Ishikawa (cell line): ENCODE measurements around the gene DNM2.

Experiments used
- CEBPB ChIP-seq: IDR thresholded peaks from 2 replicates; pipeline ENCODE4 v1.6.1; 2012
- CREB1 ChIP-seq: IDR thresholded peaks from 2 replicates; pipeline ENCODE4 v1.6.1; 2012; ENCODE audit warnings: low read depth
- EGR1 ChIP-seq: IDR thresholded peaks from 2 replicates; pipeline ENCODE4 v1.6.1; 2012
- EP300 ChIP-seq: IDR thresholded peaks from 2 replicates; pipeline ENCODE4 v1.6.1; 2012; ENCODE audit warnings: borderline replicate concordance
- FOXM1 ChIP-seq: IDR thresholded peaks from 2 replicates; pipeline ENCODE4 v1.6.1; 2012; ENCODE audit warnings: low read depth, borderline replicate concordance
- MAX ChIP-seq: IDR thresholded peaks from 2 replicates; pipeline ENCODE4 v1.6.1; 2012
- NFIC ChIP-seq: IDR thresholded peaks from 2 replicates; pipeline ENCODE4 v1.6.1; 2012
- RAD21 ChIP-seq: IDR thresholded peaks from 2 replicates; pipeline ENCODE4 v1.6.1; 2012; ENCODE audit warnings: low read depth
- TAF1 ChIP-seq: IDR thresholded peaks from 2 replicates; pipeline ENCODE4 v1.6.1; 2012; ENCODE audit warnings: low read depth, mild to moderate bottlenecking
- TCF12 ChIP-seq: IDR thresholded peaks from 2 replicates; pipeline ENCODE4 v1.6.1; 2012; ENCODE audit warnings: low read depth
- TEAD4 ChIP-seq: IDR thresholded peaks from 2 replicates; pipeline ENCODE4 v1.6.1; 2012
- YY1 ChIP-seq: IDR thresholded peaks from 2 replicates; pipeline ENCODE4 v1.6.1; 2012; ENCODE audit warnings: low read depth
- ZBTB7A ChIP-seq: IDR thresholded peaks from 2 replicates; pipeline ENCODE4 v1.6.1; 2012; ENCODE audit warnings: low read depth
- TF ChIP-seq, protein P1 (sequence below): IDR thresholded peaks from 2 replicates; pipeline ENCODE4 v1.6.1; 2012
- TF ChIP-seq, protein P2 (sequence below): IDR thresholded peaks from 2 replicates; pipeline ENCODE4 v1.6.1; 2012; ENCODE audit warnings: low read depth, mild to moderate bottlenecking

DNM2 gene

DNA sequence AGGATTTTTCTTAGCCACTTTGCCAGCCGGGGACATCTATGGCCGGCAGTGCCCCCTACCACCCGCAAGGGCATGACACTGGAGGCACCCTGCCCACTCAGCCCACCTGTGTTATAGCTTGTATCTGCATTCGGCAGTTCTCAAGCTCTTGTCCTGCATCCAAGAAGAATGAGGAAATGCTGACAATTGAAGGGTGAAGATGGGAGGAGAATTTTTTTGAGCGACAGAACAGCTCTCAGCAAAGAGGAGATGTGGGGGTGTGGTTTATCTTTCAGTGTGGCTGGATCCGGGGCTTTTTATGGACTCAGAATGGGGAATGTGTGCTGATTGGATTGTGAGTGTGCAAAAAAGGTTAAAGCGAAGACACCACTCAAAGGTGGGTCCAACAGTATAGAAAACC is 124.9 kb downstream of the DNM2 start:
- TF ChIP-seq TCF12 (no peak), MAX (no peak), TAF1 (no peak), NFIC (no peak), FOXM1 (no peak), YY1 (no peak), RAD21 (no peak)
- TF ChIP-seq, protein P1, sequence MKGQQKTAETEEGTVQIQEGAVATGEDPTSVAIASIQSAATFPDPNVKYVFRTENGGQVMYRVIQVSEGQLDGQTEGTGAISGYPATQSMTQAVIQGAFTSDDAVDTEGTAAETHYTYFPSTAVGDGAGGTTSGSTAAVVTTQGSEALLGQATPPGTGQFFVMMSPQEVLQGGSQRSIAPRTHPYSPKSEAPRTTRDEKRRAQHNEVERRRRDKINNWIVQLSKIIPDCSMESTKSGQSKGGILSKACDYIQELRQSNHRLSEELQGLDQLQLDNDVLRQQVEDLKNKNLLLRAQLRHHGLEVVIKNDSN, result no peak

GRCh38 chr19:10846500-10847202 is 128.8 kb downstream of the DNM2 start:
- TF ChIP-seq TAF1 (no peak), TEAD4 (no peak), CREB1 (no peak), CEBPB (no peak)

DNA sequence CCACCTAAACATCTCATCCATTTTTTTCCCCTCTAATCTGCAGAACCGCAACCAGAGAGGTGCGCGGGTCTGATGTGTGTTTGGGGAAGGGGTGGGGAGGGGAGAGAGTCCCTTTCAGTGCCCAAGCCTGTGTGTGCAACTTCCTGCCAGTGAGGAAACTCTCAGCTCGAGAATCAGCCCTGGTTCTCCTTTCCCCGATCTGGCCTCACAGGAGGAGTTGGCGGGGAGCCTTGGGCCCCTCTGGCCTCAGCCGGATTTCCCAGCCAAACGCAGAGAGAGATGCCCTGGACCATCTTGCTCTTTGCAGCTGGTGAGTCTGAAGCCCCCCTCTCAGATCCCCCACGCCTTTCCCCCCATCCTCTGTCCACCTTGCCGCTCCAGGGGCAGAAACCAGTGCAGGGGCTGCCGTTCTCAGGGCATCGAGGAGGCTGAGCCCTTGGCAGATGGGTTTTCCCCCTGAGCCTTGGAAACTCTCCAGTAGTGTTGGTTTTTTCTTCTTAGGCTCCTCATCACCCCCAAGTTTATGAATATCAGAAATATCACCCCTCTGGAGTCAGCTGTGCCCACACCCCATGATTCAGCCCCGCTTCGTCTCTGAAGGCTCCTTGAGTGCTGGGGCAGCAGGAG is 130.5 kb downstream of the DNM2 start, which contains the start of gene C19orf38:
TSS of gene C19orf38 (plus strand) at position 186 of the 627 bp plus-strand sequence. CDS start at position 280, 94 bp downstream.
- TF ChIP-seq ZBTB7A (no peak), NFIC (no peak), CREB1 (no peak), TAF1 (no peak)

GRCh38 chr19:10850631-10851030 is 132.8 kb downstream of the DNM2 start:
- TF ChIP-seq RAD21, result no peak
- no peak for TF ChIP-seq EGR1
- TF ChIP-seq FOXM1, result no peak
- no peak for TF ChIP-seq TCF12
- TF ChIP-seq ZBTB7A, result no peak
- no peak for TF ChIP-seq TAF1
- TF ChIP-seq TEAD4, result no peak
- no peak for TF ChIP-seq MAX
- TF ChIP-seq, protein P1, result no peak
- TF ChIP-seq EP300, result no peak
- TF ChIP-seq, protein P2, sequence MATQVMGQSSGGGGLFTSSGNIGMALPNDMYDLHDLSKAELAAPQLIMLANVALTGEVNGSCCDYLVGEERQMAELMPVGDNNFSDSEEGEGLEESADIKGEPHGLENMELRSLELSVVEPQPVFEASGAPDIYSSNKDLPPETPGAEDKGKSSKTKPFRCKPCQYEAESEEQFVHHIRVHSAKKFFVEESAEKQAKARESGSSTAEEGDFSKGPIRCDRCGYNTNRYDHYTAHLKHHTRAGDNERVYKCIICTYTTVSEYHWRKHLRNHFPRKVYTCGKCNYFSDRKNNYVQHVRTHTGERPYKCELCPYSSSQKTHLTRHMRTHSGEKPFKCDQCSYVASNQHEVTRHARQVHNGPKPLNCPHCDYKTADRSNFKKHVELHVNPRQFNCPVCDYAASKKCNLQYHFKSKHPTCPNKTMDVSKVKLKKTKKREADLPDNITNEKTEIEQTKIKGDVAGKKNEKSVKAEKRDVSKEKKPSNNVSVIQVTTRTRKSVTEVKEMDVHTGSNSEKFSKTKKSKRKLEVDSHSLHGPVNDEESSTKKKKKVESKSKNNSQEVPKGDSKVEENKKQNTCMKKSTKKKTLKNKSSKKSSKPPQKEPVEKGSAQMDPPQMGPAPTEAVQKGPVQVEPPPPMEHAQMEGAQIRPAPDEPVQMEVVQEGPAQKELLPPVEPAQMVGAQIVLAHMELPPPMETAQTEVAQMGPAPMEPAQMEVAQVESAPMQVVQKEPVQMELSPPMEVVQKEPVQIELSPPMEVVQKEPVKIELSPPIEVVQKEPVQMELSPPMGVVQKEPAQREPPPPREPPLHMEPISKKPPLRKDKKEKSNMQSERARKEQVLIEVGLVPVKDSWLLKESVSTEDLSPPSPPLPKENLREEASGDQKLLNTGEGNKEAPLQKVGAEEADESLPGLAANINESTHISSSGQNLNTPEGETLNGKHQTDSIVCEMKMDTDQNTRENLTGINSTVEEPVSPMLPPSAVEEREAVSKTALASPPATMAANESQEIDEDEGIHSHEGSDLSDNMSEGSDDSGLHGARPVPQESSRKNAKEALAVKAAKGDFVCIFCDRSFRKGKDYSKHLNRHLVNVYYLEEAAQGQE, result no peak

GRCh38 chr19:10852098-10852800 is 134.4 kb downstream of the DNM2 start:
- TF ChIP-seq NFIC (no peak), TEAD4 (peak; percentile 70), MAX (no peak)
- TF ChIP-seq, protein P2, result no peak

- TF ChIP-seq CEBPB, result no peak
- no peak for TF ChIP-seq TCF12
- TF ChIP-seq CREB1, result no peak
- TF ChIP-seq, protein P2, result no peak
- TF ChIP-seq RAD21, result no peak
- no peak for TF ChIP-seq TAF1
- TF ChIP-seq YY1, result no peak
- no peak for TF ChIP-seq ZBTB7A
- TF ChIP-seq FOXM1, result no peak
- TF ChIP-seq, protein P1, result no peak
- TF ChIP-seq EGR1, result no peak
Measured at GRCh38 chr19:10852941-10853340, 135.1 kb downstream of the DNM2 start.
